ENCODE measurements around the gene FBN2.
"Not testable (repeated sequence)": the region's sequence is repeated elsewhere in the genome, so short reads cannot be mapped to it uniquely, and the experiment has no call there.

FBN2 gene

DNA sequence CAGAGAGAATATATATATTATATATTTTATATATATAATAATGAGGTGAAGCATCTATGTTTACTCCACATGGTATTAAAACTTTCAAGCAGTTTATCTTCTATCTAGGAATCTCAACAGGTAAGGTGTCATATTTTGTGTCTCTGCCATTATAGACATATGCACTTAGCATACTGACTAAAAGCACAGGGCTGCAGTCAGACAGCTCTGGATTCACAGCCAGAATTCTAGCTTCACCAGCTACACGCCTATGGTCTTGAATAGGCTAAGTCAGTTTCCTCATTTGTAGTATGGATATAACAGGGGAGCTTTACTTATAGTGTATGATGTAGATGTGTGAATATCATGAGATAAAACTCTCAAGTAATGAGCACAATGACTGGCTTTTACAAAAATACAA is 57.9 kb downstream of the FBN2 start:
- in situ Hi-C loops (cut with MboI; ENCODE audit: low sequenced_read_pairs), result no loop called here

GRCh38 chr5:128478386-128479368 is 59.4 kb downstream of the FBN2 start:
- in situ Hi-C loops (cut with MboI; ENCODE audit: low sequenced_read_pairs), result no loop called here

GRCh38 chr5:128477944-128478343 is 60.1 kb downstream of the FBN2 start:
- in situ Hi-C loops (cut with MboI; ENCODE audit: low sequenced_read_pairs), result no loop called here

GRCh38 chr5:128475693-128476092 is 62.4 kb downstream of the FBN2 start:
- in situ Hi-C loops (cut with MboI; ENCODE audit: low sequenced_read_pairs), result no loop called here

GRCh38 chr5:128472919-128473318 is 65.1 kb downstream of the FBN2 start:
- in situ Hi-C loops (cut with MboI; ENCODE audit: low sequenced_read_pairs), result no loop called here

- in situ Hi-C loops (cut with MboI; ENCODE audit: low sequenced_read_pairs), result no loop called here
These were observed 66.0 kb downstream of the FBN2 start for GRCh38 chr5:128472036-128472435.

DNA sequence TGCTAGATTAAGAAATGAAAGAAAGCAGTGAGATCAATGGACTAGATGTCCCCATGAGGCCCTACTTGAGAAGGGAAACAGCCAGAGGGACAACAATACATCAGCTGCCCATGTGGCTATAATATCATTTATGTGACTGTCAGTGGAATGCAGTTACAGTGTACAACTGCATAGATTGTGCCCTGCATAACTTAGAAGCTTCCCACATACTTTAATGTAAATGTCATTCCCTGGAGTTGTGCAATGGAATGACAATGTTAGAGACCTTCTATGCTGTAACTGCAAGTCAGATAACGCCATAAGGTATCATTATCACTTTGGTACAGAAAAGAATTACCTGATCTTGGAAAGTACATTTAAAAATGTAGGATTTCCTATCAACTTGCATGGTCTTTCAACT is 67.4 kb downstream of the FBN2 start:
- in situ Hi-C loops (cut with MboI; ENCODE audit: low sequenced_read_pairs), result no loop called here

- in situ Hi-C loops (cut with MboI; ENCODE audit: low sequenced_read_pairs), result no loop called here
These were observed 68.1 kb downstream of the FBN2 start for GRCh38 chr5:128469912-128470311.

GRCh38 chr5:128466980-128467379 is 71.1 kb downstream of the FBN2 start:
- in situ Hi-C loops (cut with MboI; ENCODE audit: low sequenced_read_pairs), result no loop called here

- in situ Hi-C loops (cut with MboI; ENCODE audit: low sequenced_read_pairs), result no loop called here
These were observed 71.5 kb downstream of the FBN2 start for GRCh38 chr5:128466554-128466953.

- in situ Hi-C loops (cut with MboI; ENCODE audit: low sequenced_read_pairs), result no loop called here
These were observed 73.4 kb downstream of the FBN2 start for GRCh38 chr5:128464596-128464995.

DNA sequence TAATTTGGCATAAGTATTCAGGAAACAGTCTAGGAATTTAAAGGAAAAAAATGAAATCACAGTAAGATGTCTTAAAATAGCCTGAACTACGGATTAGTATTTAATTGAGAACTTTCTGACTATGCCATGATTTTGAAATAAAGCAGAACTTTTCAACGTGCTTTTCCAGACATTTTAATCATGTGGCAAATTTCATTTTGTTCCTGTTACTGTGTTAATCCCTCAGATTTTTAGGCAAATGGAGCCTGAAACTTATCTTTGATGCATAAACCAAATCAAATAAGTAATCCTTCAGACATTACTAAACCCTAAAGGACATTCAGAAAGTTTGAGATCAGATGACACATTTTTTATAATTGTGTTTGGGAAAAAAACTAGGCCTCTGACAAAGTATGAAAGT is 75.7 kb downstream of the FBN2 start:
- in situ Hi-C loops (cut with MboI; ENCODE audit: low sequenced_read_pairs), result no loop called here

- in situ Hi-C loops (cut with MboI; ENCODE audit: low sequenced_read_pairs), result not testable (repeated sequence)
These were observed 80.7 kb downstream of the FBN2 start for GRCh38 chr5:128457147-128457915.

- in situ Hi-C loops (cut with MboI; ENCODE audit: low sequenced_read_pairs), result no loop called here
These were observed 82.1 kb downstream of the FBN2 start for GRCh38 chr5:128455841-128456361.

GRCh38 chr5:128453121-128453520 is 84.9 kb downstream of the FBN2 start:
- in situ Hi-C loops (cut with MboI; ENCODE audit: low sequenced_read_pairs), result no loop called here

DNA sequence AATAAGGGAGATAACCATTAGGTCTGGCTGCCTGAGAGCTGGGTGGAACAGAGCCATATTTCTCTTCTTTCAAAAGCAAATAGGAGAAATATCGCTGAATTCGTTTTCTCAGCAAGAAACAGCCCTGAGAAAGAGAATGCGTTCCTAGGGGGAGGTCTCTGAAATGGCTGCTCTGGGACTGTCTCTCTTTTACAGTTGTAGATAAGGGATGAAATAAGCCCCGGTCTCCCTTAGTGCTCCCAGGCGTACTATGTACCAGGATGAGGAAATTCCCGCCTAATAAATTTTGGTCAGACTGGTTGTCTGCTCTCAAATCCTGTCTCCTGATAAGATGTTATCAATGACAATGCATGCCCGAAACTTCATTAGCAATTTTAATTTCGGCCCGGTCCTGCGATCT is 90.8 kb downstream of the FBN2 start:
- in situ Hi-C loops (cut with MboI; ENCODE audit: low sequenced_read_pairs), result not testable (repeated sequence)

DNA sequence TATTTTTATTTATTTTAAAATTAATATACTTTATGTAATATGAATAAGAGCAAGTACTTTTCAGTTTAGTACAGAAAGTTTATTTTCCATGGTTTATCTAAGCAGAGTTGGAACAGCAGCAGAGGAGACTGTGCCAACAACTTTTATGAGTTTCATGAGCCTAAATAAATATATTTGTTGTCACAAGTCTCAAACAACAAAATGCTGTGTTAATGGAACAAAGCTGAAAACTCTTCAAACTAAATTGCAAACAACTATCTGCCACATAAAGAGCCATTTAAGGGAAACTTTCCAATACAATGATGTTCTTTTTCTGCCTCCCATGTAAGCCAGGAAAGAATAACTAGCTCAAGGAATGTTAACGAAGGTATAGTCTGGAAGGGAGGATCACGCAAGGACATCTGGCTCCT is 96.1 kb downstream of the FBN2 start:
- in situ Hi-C loops (cut with MboI; ENCODE audit: low sequenced_read_pairs), result no loop called here

DNA sequence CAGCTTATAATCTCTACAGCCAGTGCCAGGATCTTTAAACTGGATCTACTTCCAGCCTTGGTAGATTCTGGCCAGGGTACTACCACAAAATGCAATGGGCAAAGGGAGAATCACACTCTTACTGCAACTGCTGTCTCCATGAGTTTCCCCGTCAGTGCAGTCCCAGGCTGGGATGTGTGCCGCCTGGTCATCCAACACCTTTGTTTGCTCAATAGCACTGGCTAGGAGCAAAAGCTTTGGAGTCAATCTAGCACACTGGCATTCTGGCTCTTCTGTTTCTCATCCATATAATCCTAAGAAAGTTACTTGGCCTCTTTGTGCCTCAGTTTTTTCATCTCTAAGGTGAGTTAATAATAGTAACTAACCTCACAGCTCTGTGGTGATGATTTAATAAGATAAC is 96.9 kb downstream of the FBN2 start:
- in situ Hi-C loops (cut with MboI; ENCODE audit: low sequenced_read_pairs), result no loop called here

GRCh38 chr5:128436749-128437188 is 101.3 kb downstream of the FBN2 start:
- in situ Hi-C loops (cut with MboI; ENCODE audit: low sequenced_read_pairs), result no loop called here

GRCh38 chr5:128435861-128436260 is 102.2 kb downstream of the FBN2 start:
- in situ Hi-C loops (cut with MboI; ENCODE audit: low sequenced_read_pairs), result no loop called here

DNA sequence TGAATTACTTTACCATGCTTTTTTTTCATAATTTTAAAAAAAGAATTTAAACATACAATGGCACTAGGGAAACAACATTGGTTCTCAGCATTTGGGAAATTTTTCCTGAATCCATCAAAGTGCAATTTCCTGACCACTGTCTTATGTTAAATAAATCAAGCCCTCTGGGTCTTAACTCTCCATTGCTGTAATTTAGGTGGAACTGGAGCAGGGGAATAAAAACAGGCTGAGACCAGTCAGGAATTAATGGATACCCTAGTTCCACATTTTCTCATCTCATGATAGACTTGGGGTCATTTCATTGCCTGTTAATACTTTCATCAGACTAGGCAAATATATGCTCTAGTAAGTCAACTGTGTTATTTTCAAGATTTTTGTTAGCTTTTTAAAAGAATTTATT is 103.1 kb downstream of the FBN2 start:
- in situ Hi-C loops (cut with MboI; ENCODE audit: low sequenced_read_pairs), result no loop called here

Measured in HL-60/S4 treated with retinoic acid at 250 ng/mL for 4 days and 3 days (cell line).